H9 (cell line): ENCODE results near the gene NAA20. TPM values are rescaled to one million over a fixed set of nuclear protein-coding genes. Genes with fewer than 3 reads are reported as not detected.

Experiments used
- DNase-seq: peaks from one replicate; pipeline ENCODE4 v3.0.0-alpha.2; 2017
- H2AFZ ChIP-seq: one replicate; pipeline ENCODE4 v1.6.1; 2013; ENCODE audit warnings: mild to moderate bottlenecking, low read length, control low read depth, moderate library complexity
- H2AK5ac ChIP-seq: 2 replicates; pipeline ENCODE4 v1.6.1; 2013; ENCODE audit warnings: low read length, control low read depth, mixed read lengths; ENCODE audit not compliant: insufficient read length
- H2BK120ac ChIP-seq: one replicate; pipeline ENCODE4 v1.6.1; 2013; ENCODE audit warnings: low read depth, mild to moderate bottlenecking, low read length, control low read depth, inconsistent platforms; ENCODE audit not compliant: poor library complexity, severe bottlenecking
- H2BK12ac ChIP-seq: 2 replicates; pipeline ENCODE4 v1.6.1; 2013; ENCODE audit warnings: low read length, control low read depth, mixed read lengths, low read depth; ENCODE audit not compliant: insufficient read length
- H2BK15ac ChIP-seq: 2 replicates; pipeline ENCODE4 v1.6.1; 2013; ENCODE audit warnings: low read depth, low read length, control low read depth
- H2BK20ac ChIP-seq: one replicate; pipeline ENCODE4 v1.6.1; 2013; ENCODE audit warnings: low read depth, mild to moderate bottlenecking, low read length, control low read depth, inconsistent platforms; ENCODE audit not compliant: poor library complexity, severe bottlenecking
- H2BK5ac ChIP-seq: 2 replicates; pipeline ENCODE4 v1.6.1; 2013; ENCODE audit warnings: low read length, control low read depth, mixed read lengths; ENCODE audit not compliant: insufficient read length
- H3K14ac ChIP-seq: 2 replicates; pipeline ENCODE4 v1.6.1; 2013; ENCODE audit warnings: low read length, control low read depth; ENCODE audit not compliant: insufficient read depth
- H3K18ac ChIP-seq: 2 replicates; pipeline ENCODE4 v1.6.1; 2013; ENCODE audit warnings: low read depth, mild to moderate bottlenecking, mixed read lengths, low read length, control low read depth; ENCODE audit not compliant: insufficient read length
- H3K23ac ChIP-seq: 2 replicates; pipeline ENCODE4 v1.6.1; 2013; ENCODE audit warnings: low read length, control low read depth, mixed read lengths, low read depth; ENCODE audit not compliant: insufficient read length
- H3K23me2 ChIP-seq: 2 replicates; pipeline ENCODE4 v1.6.1; 2013; ENCODE audit warnings: low read depth, mild to moderate bottlenecking, mixed read lengths, low read length, control low read depth; ENCODE audit not compliant: insufficient read length, poor library complexity, severe bottlenecking
- H3K27ac ChIP-seq: 2 replicates; pipeline ENCODE4 v1.5.1; 2013; ENCODE audit warnings: low read length, control low read depth, mixed read lengths, low read depth; ENCODE audit not compliant: insufficient read length
- H3K27me3 ChIP-seq: 2 replicates; pipeline ENCODE4 v1.6.1; 2013; ENCODE audit warnings: low read length, control low read depth, inconsistent platforms; ENCODE audit not compliant: insufficient read depth
- H3K4ac ChIP-seq: 2 replicates; pipeline ENCODE4 v1.6.1; 2013; ENCODE audit warnings: low read depth, mild to moderate bottlenecking, control low read depth, inconsistent platforms, low read length, moderate library complexity
- H3K4me1 ChIP-seq: 2 replicates; pipeline ENCODE4 v1.6.1; 2013; ENCODE audit warnings: low read length, control low read depth, inconsistent platforms; ENCODE audit not compliant: insufficient read depth
- H3K4me2 ChIP-seq: 2 replicates; pipeline ENCODE4 v1.6.1; 2013; ENCODE audit warnings: low read length, control low read depth, mixed read lengths; ENCODE audit not compliant: insufficient read length, insufficient read depth
- H3K56ac ChIP-seq: 2 replicates; pipeline ENCODE4 v1.6.1; 2013; ENCODE audit warnings: low read depth, mild to moderate bottlenecking, mixed read lengths, low read length, control low read depth; ENCODE audit not compliant: insufficient read length
- H3K79me1 ChIP-seq: 2 replicates; pipeline ENCODE4 v1.6.1; 2013; ENCODE audit warnings: low read depth, mild to moderate bottlenecking, moderate library complexity, low read length, control low read depth, inconsistent platforms; ENCODE audit not compliant: insufficient read depth, poor library complexity, severe bottlenecking
- H3K79me2 ChIP-seq: 2 replicates; pipeline ENCODE4 v1.6.1; 2013; ENCODE audit warnings: low read length, control low read depth, inconsistent platforms; ENCODE audit not compliant: insufficient read depth
- H3K9ac ChIP-seq: 2 replicates; pipeline ENCODE4 v1.6.1; 2013; ENCODE audit warnings: low read length, control low read depth, mixed read lengths; ENCODE audit not compliant: insufficient read length; ENCODE audit errors: extremely low read depth
- H3K9me3 ChIP-seq: one replicate; pipeline ENCODE4 v1.6.1; 2013; ENCODE audit warnings: low read depth, low read length, inconsistent platforms; ENCODE audit not compliant: control insufficient read depth
- H3T11ph ChIP-seq: one replicate; pipeline ENCODE4 v1.6.1; 2013; ENCODE audit warnings: mild to moderate bottlenecking, low read length, control low read depth, inconsistent platforms
- H4K20me1 ChIP-seq: one replicate; pipeline ENCODE4 v1.6.1; 2013; ENCODE audit not compliant: control insufficient read depth, insufficient read length, insufficient read depth
- H4K5ac ChIP-seq: 2 replicates; pipeline ENCODE4 v1.6.1; 2013; ENCODE audit warnings: low read depth, mild to moderate bottlenecking, mixed read lengths, low read length, control low read depth; ENCODE audit not compliant: insufficient read length
- H4K8ac ChIP-seq: replicated peaks from 2 replicates; pipeline ENCODE4 v1.6.1; 2013; ENCODE audit warnings: low read length, control low read depth, mixed read lengths, low read depth; ENCODE audit not compliant: insufficient read length
- H4K91ac ChIP-seq: 2 replicates; pipeline ENCODE4 v1.6.1; 2013; ENCODE audit warnings: low read depth, mild to moderate bottlenecking, moderate library complexity, mixed read lengths, low read length, control low read depth; ENCODE audit not compliant: insufficient read length
- H3K27ac Mint-ChIP-seq, 3 experiments: 2 replicates in 2 of 3; 3 replicates in 1 of 3; pipeline ENCODE4 v1.8.0; 2020 to 2021; ENCODE audit warnings: mixed read lengths in 3 of 3, mild to moderate bottlenecking in 1 of 3, moderate library complexity in 1 of 3
- H3K27me3 Mint-ChIP-seq: 2 replicates; pipeline ENCODE4 v1.8.0; 2021; ENCODE audit warnings: low read depth, mild to moderate bottlenecking, moderate library complexity, mixed read lengths
- H3K36me3 Mint-ChIP-seq, 3 experiments: 2 replicates in 2 of 3; 3 replicates in 1 of 3; pipeline ENCODE4 v1.8.0; 2020 to 2021; ENCODE audit warnings: low read depth in 3 of 3, mixed read lengths in 3 of 3; ENCODE audit not compliant: insufficient read depth in 1 of 3
- H3K4me1 Mint-ChIP-seq, 2 experiments: 2 replicates each; pipeline ENCODE4 v1.8.0; 2020; ENCODE audit warnings: mixed read lengths in 2 of 2
- H3K4me3 Mint-ChIP-seq, 2 experiments: 2 replicates in 1 of 2; 3 replicates in 1 of 2; pipeline ENCODE4 v1.8.0; 2020 to 2021; ENCODE audit warnings: mild to moderate bottlenecking in 2 of 2, mixed read lengths in 2 of 2, moderate library complexity in 1 of 2
- H3K9me3 Mint-ChIP-seq, 2 experiments: 2 replicates in 1 of 2; 3 replicates in 1 of 2; pipeline ENCODE4 v1.8.0; 2020; ENCODE audit warnings: mild to moderate bottlenecking in 2 of 2, mixed read lengths in 2 of 2, moderate library complexity in 1 of 2
- WGBS: extraction: QIAGEN DNeasy Blood & Tissue Kit; methylation state at CpG from one replicate; pipeline ENCODE4 v1.1.7; 2013; ENCODE audit warnings: missing lambda C conversion rate, low lambda C conversion rate, mixed read lengths; ENCODE audit not compliant: insufficient read length; ENCODE audit errors: extremely low coverage; 5-methylcytosine and 5-hydroxymethylcytosine counted together
- total RNA-seq: library from RNA; stranded (reverse); gene quantifications from 2 replicates; pipeline ENCODE4 v1.2.1, GENCODE V29; 2021
- TF ChIP-seq, protein P1 (sequence below): fragments of 200-600 bp; sonication (generic); conservative IDR thresholded peaks from 3 replicates; pipeline ENCODE4 v1.8.0; 2021; ENCODE audit warnings: antibody characterized with exemption, mild to moderate bottlenecking

The NAA20 gene
- total RNA-seq, 1 experiment from 2014 or later = 48.1 TPM

DNA sequence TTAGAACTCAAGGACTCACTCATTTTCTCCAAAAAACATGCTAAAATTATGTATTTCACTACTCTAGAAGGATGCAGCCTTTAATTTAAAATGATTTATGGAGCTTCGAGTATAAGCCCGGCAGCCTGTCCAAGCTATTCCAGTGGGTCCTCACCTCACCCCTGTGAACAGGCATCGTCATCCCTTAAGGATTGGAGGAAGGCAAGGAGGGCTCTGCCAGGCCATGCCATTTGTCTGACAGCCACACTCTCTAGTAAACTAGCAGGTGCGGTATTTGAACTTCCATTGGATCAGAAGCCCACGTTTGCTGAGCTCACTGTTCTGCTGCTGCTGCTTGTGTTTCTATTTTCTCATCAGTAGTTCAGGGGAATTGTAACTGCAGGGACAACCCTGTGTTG lies 39.8 kb upstream of the NAA20 start:
- H3K27ac Mint-ChIP-seq = no peak overlapping the region
- H4K91ac ChIP-seq = no peak overlapping the region
- H4K5ac ChIP-seq = no peak overlapping the region
- no peaks in the 10 kb centered on the region for H3K9me3 ChIP-seq
- H2BK15ac ChIP-seq = no peak overlapping the region
- no peak overlapping the region for H2BK5ac ChIP-seq
- no peak overlapping the region for H3K4me3 Mint-ChIP-seq
- H3K18ac ChIP-seq = no peak overlapping the region
- peaks cover 4% of the 10 kb centered on the region; the same call in 1 of the 2 replicates for H3K4me1 ChIP-seq
- no CpG with 5 or more reads among the region's 5 CpGs for WGBS
- no peak overlapping the region for H2BK20ac ChIP-seq
- H3K4me1 Mint-ChIP-seq = peaks cover 13 to 22% of the 10 kb centered on the region in 2 experiments
- H2BK120ac ChIP-seq = no peak overlapping the region
- no peak overlapping the region for H3K9ac ChIP-seq
- DNase-seq = no peak
- no peak overlapping the region for H2BK12ac ChIP-seq
- H3K79me2 ChIP-seq = no peaks in the 10 kb centered on the region
- no peak overlapping the region for H3K14ac ChIP-seq
- TF ChIP-seq, protein P1, sequence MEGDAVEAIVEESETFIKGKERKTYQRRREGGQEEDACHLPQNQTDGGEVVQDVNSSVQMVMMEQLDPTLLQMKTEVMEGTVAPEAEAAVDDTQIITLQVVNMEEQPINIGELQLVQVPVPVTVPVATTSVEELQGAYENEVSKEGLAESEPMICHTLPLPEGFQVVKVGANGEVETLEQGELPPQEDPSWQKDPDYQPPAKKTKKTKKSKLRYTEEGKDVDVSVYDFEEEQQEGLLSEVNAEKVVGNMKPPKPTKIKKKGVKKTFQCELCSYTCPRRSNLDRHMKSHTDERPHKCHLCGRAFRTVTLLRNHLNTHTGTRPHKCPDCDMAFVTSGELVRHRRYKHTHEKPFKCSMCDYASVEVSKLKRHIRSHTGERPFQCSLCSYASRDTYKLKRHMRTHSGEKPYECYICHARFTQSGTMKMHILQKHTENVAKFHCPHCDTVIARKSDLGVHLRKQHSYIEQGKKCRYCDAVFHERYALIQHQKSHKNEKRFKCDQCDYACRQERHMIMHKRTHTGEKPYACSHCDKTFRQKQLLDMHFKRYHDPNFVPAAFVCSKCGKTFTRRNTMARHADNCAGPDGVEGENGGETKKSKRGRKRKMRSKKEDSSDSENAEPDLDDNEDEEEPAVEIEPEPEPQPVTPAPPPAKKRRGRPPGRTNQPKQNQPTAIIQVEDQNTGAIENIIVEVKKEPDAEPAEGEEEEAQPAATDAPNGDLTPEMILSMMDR = no peak
- H3K27me3 Mint-ChIP-seq = no peaks in the 10 kb centered on the region; the same call in none of the 2 replicates
- H3K4ac ChIP-seq = no peak overlapping the region
- H3K27me3 ChIP-seq = no peaks in the 10 kb centered on the region
- H2AK5ac ChIP-seq = no peak overlapping the region
- no peak overlapping the region for H3T11ph ChIP-seq
- peaks cover 3% of the 10 kb centered on the region for H4K20me1 ChIP-seq
- H3K56ac ChIP-seq = no peak overlapping the region
- H3K23me2 ChIP-seq = no peaks in the 10 kb centered on the region
- no peak overlapping the region for H3K27ac ChIP-seq
- H3K79me1 ChIP-seq = no peaks in the 10 kb centered on the region
- H3K23ac ChIP-seq = no peak overlapping the region
- no peaks in the 10 kb centered on the region for H3K36me3 Mint-ChIP-seq
- H4K8ac ChIP-seq = no peak overlapping the region
- no peak overlapping the region for H2AFZ ChIP-seq
- no peaks in the 10 kb centered on the region for H3K9me3 Mint-ChIP-seq
- H3K4me2 ChIP-seq = no peak overlapping the region
